ENCODE data around the gene BTBD7. TPM values are rescaled to one million over a fixed set of nuclear protein-coding genes. Genes with fewer than 3 reads are reported as not detected.

Gene BTBD7
- total RNA-seq, 2 donors from 2014 or later = 42.8 to 48.6 TPM

DNA sequence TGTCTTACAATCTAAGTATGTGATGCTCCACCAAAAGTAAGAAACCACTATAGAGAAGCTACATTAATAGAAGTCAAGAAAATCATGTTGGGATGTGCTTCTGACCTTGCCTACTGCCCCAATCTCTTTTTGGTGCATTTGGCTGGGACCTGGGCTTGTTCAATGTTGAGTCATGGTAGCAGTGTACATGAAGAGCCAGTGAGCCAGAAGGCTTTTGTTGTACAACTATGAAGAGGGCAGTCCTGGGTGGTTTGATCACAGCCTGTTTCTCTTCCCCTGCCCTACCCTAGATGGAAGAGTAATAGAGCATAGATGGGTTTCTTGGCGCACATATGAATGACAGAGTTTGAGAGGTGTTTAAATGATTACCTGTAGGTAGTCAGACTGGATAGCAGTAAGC is 69.4 kb downstream of the BTBD7 start:
- Histone ChIP-seq H3K36me3 (ENCODE audit: control insufficient read depth, insufficient read depth, low read length) (peaks cover 41% of the 10 kb centered on the region), H3K9ac (ENCODE audit: extremely low read depth, low read length, poor library complexity, severe bottlenecking) (no peak overlapping the region), H3K4me1 (ENCODE audit: control insufficient read depth, insufficient read depth, low read length) (peaks cover 9% of the 10 kb centered on the region), H3K27ac (ENCODE audit: low read depth, low read length) (no peak overlapping the region), H3K9me3 (ENCODE audit: control insufficient read depth, low read length) (no peaks in the 10 kb centered on the region), H3K27me3 (ENCODE audit: control insufficient read depth, insufficient read depth, low read length, poor library complexity, severe bottlenecking) (no peaks in the 10 kb centered on the region), H3K4me3 (ENCODE audit: low read length) (no peak overlapping the region)
- H3K36me3 Mint-ChIP-seq (ENCODE audit: low read depth) = peaks cover 27% of the 10 kb centered on the region
- H3K27me3 Mint-ChIP-seq (ENCODE audit: insufficient read depth) = no peaks in the 10 kb centered on the region
- no peaks in the 10 kb centered on the region for H3K9me3 Mint-ChIP-seq
- WGBS, 2 experiments (ENCODE audit: insufficient coverage in 1 of 2, insufficient read length in 1 of 2) = 100% methylated on average over 1 of the region's 1 CpG; no CpG with 5 or more reads in 1 of the 2 experiments
- no peak overlapping the region for H3K27ac Mint-ChIP-seq
- TF ChIP-seq, protein P1, sequence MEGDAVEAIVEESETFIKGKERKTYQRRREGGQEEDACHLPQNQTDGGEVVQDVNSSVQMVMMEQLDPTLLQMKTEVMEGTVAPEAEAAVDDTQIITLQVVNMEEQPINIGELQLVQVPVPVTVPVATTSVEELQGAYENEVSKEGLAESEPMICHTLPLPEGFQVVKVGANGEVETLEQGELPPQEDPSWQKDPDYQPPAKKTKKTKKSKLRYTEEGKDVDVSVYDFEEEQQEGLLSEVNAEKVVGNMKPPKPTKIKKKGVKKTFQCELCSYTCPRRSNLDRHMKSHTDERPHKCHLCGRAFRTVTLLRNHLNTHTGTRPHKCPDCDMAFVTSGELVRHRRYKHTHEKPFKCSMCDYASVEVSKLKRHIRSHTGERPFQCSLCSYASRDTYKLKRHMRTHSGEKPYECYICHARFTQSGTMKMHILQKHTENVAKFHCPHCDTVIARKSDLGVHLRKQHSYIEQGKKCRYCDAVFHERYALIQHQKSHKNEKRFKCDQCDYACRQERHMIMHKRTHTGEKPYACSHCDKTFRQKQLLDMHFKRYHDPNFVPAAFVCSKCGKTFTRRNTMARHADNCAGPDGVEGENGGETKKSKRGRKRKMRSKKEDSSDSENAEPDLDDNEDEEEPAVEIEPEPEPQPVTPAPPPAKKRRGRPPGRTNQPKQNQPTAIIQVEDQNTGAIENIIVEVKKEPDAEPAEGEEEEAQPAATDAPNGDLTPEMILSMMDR (conservative IDR thresholded peaks at IDR 0.05) = no peak
- no peak for DNase-seq
- peaks cover 34% of the 10 kb centered on the region for H3K4me1 Mint-ChIP-seq
- H3K4me3 Mint-ChIP-seq = no peak overlapping the region

DNA sequence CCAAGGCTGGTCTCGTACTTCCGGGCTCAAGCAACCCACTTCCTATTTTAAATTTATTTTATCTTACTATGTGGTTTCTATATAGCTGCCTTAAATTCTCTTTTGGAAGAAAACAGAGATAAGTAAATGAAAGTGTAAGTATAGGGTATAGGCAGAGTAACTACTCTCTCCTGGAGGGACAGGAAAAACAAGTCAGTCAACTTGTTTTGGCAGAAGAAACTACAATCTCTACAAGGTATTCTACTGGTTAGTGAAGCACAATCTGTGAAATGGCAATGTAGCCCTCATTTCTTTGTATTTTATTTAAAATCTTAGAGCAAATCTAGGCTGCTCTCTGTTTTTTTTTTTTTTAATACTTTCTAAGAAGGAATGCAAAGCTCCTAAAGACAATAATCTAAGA is 70.4 kb downstream of the BTBD7 start:
- TF ChIP-seq, protein P1 (conservative IDR thresholded peaks at IDR 0.05) = no peak

DNA sequence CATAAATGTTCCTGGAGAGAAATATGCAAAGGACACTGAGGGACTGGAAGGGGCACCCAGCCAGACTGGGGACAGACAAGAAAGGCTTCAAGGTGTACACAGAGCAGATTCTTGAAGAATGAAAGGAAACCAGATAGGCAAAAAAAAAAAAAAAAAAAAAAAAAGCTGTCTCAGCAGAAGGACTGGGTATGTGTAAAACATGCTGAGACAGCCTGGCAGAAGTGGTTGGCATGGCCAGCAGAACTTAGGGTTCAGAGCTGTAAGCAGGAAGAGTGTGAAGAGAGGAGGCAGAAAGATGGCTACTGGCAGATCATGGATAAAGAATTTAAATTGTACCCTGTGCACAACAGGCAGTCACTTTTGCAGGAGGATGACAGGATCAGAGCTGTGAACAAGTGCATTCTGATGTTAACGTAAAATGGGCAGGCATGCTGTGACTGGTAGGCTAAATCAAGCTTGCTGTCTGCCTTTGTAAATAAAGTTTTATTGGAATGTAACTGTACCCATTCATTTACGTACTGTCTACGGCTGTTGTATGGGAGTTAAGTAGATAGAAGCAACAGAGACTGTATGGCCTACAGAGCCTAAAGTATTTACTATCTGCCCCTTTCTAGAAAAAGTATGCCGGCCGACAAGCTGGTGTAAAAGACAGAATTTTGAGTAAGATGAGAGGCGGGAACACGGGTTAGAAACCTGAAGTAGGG is 83.6 kb downstream of the BTBD7 start:
- Mint-ChIP-seq H3K4me1 (no peaks in the 10 kb centered on the region), H3K9me3 (no peaks in the 10 kb centered on the region), H3K27me3 (ENCODE audit: insufficient read depth) (no peaks in the 10 kb centered on the region), H3K36me3 (ENCODE audit: low read depth) (peaks cover 55% of the 10 kb centered on the region), H3K27ac (no peak overlapping the region), H3K4me3 (no peak overlapping the region)
- Histone ChIP-seq H3K9ac (ENCODE audit: extremely low read depth, low read length, poor library complexity, severe bottlenecking) (no peak overlapping the region), H3K4me1 (ENCODE audit: control insufficient read depth, insufficient read depth, low read length) (no peaks in the 10 kb centered on the region), H3K9me3 (ENCODE audit: control insufficient read depth, low read length) (no peaks in the 10 kb centered on the region), H3K27ac (ENCODE audit: low read depth, low read length) (no peak overlapping the region), H3K27me3 (ENCODE audit: control insufficient read depth, insufficient read depth, low read length, poor library complexity, severe bottlenecking) (no peaks in the 10 kb centered on the region), H3K36me3 (ENCODE audit: control insufficient read depth, insufficient read depth, low read length) (peaks cover 84% of the 10 kb centered on the region), H3K4me3 (ENCODE audit: low read length) (no peak overlapping the region)
- DNase-seq = no peak
- TF ChIP-seq, protein P1 (conservative IDR thresholded peaks at IDR 0.05) = no peak
- WGBS, 2 experiments (ENCODE audit: insufficient coverage in 1 of 2, insufficient read length in 1 of 2) = 95 to 97% methylated on average over 7 of the region's 7 CpGs

More for the DNA sequence above, 70.4 kb downstream of the BTBD7 start:
- no peak for DNase-seq
- Mint-ChIP-seq H3K4me1 (peaks cover 26% of the 10 kb centered on the region), H3K36me3 (ENCODE audit: low read depth) (peaks cover 31% of the 10 kb centered on the region), H3K4me3 (no peak overlapping the region), H3K27ac (no peak overlapping the region), H3K27me3 (ENCODE audit: insufficient read depth) (no peaks in the 10 kb centered on the region), H3K9me3 (no peaks in the 10 kb centered on the region)
- no CpG with 5 or more reads among the region's 2 CpGs for WGBS, 2 experiments (ENCODE audit: insufficient coverage in 1 of 2, insufficient read length in 1 of 2)
- Histone ChIP-seq H3K9ac (ENCODE audit: extremely low read depth, low read length, poor library complexity, severe bottlenecking) (no peak overlapping the region), H3K36me3 (ENCODE audit: control insufficient read depth, insufficient read depth, low read length) (peaks cover 45% of the 10 kb centered on the region), H3K4me1 (ENCODE audit: control insufficient read depth, insufficient read depth, low read length) (peaks cover 4% of the 10 kb centered on the region), H3K9me3 (ENCODE audit: control insufficient read depth, low read length) (no peaks in the 10 kb centered on the region), H3K4me3 (ENCODE audit: low read length) (no peak overlapping the region), H3K27me3 (ENCODE audit: control insufficient read depth, insufficient read depth, low read length, poor library complexity, severe bottlenecking) (no peaks in the 10 kb centered on the region), H3K27ac (ENCODE audit: low read depth, low read length) (no peak overlapping the region)
